ENCODE data around the gene SYT7.

The SYT7 gene

GRCh38 chr11:61543606-61544306 is 37.1 kb downstream of the SYT7 start:
- TF ChIP-seq EZH2 (IDR thresholded peaks at IDR 0.05) (no peak), FOXP2 (optimal IDR thresholded peaks at IDR 0.05; ENCODE audit: control extremely low read depth, extremely low read length, insufficient read depth) (no peak), POLR2AphosphoS5 (IDR thresholded peaks at IDR 0.05; ENCODE audit: borderline replicate concordance, low read depth, low read length) (no peak)
- no peak overlapping the region for H3K4me3 ChIP-seq
- H3K9me3 ChIP-seq (ENCODE audit: low read depth, low read length) = no peaks in the 10 kb centered on the region
- H3K27ac ChIP-seq = no peak overlapping the region
- DNase-seq (ENCODE audit: low read depth, low spot score) = no peak
- H3K9ac ChIP-seq (ENCODE audit: insufficient read length) = no peak overlapping the region
- H3K36me3 ChIP-seq (ENCODE audit: insufficient read depth, low read length) = no peaks in the 10 kb centered on the region

- H3K4me3 ChIP-seq = no peak overlapping the region
- no peak overlapping the region for H3K27ac ChIP-seq
- H3K9ac ChIP-seq (ENCODE audit: insufficient read length) = no peak overlapping the region
- DNase-seq (ENCODE audit: low read depth, low spot score) = no peak
- H3K36me3 ChIP-seq (ENCODE audit: insufficient read depth, low read length) = no peaks in the 10 kb centered on the region
- TF ChIP-seq EZH2 (IDR thresholded peaks at IDR 0.05) = no peak
- no peaks in the 10 kb centered on the region for H3K9me3 ChIP-seq (ENCODE audit: low read depth, low read length)
Observed at GRCh38 chr11:61542705-61543104, 38.2 kb downstream of the SYT7 start.

GRCh38 chr11:61542024-61542461 is 38.8 kb downstream of the SYT7 start:
- no peaks in the 10 kb centered on the region for H3K36me3 ChIP-seq (ENCODE audit: insufficient read depth, low read length)
- TF ChIP-seq EZH2 (IDR thresholded peaks at IDR 0.05) (no peak), POLR2AphosphoS5 (IDR thresholded peaks at IDR 0.05; ENCODE audit: borderline replicate concordance, low read depth, low read length) (no peak), FOXP2 (optimal IDR thresholded peaks at IDR 0.05; ENCODE audit: control extremely low read depth, extremely low read length, insufficient read depth) (no peak)
- no peak overlapping the region for H3K4me3 ChIP-seq
- no peak for DNase-seq (ENCODE audit: low read depth, low spot score)
- no peak overlapping the region for H3K27ac ChIP-seq
- no peak overlapping the region for H3K9ac ChIP-seq (ENCODE audit: insufficient read length)
- H3K9me3 ChIP-seq (ENCODE audit: low read depth, low read length) = no peaks in the 10 kb centered on the region

GRCh38 chr11:61541598-61541997 is 39.3 kb downstream of the SYT7 start:
- no peak for TF ChIP-seq EZH2 (IDR thresholded peaks at IDR 0.05)
- TF ChIP-seq POLR2AphosphoS5 (IDR thresholded peaks at IDR 0.05; ENCODE audit: borderline replicate concordance, low read depth, low read length) = no peak
- no peak for TF ChIP-seq FOXP2 (optimal IDR thresholded peaks at IDR 0.05; ENCODE audit: control extremely low read depth, extremely low read length, insufficient read depth)
- no peaks in the 10 kb centered on the region for H3K36me3 ChIP-seq (ENCODE audit: insufficient read depth, low read length)
- no peak overlapping the region for H3K4me3 ChIP-seq
- H3K9me3 ChIP-seq (ENCODE audit: low read depth, low read length) = no peaks in the 10 kb centered on the region
- H3K27ac ChIP-seq = no peak overlapping the region
- H3K9ac ChIP-seq (ENCODE audit: insufficient read length) = no peak overlapping the region
- DNase-seq (ENCODE audit: low read depth, low spot score) = no peak

GRCh38 chr11:61540528-61540927 is 40.3 kb downstream of the SYT7 start:
- DNase-seq (ENCODE audit: low read depth, low spot score) = no peak
- H3K9ac ChIP-seq (ENCODE audit: insufficient read length) = no peak overlapping the region
- no peak overlapping the region for H3K4me3 ChIP-seq
- no peak for TF ChIP-seq FOXP2 (optimal IDR thresholded peaks at IDR 0.05; ENCODE audit: control extremely low read depth, extremely low read length, insufficient read depth)
- no peak for TF ChIP-seq POLR2AphosphoS5 (IDR thresholded peaks at IDR 0.05; ENCODE audit: borderline replicate concordance, low read depth, low read length)
- TF ChIP-seq EZH2 (IDR thresholded peaks at IDR 0.05) = no peak
- no peaks in the 10 kb centered on the region for H3K36me3 ChIP-seq (ENCODE audit: insufficient read depth, low read length)
- no peak overlapping the region for H3K27ac ChIP-seq
- no peaks in the 10 kb centered on the region for H3K9me3 ChIP-seq (ENCODE audit: low read depth, low read length)

GRCh38 chr11:61539831-61540357 is 41.0 kb downstream of the SYT7 start:
- no peak overlapping the region for H3K9ac ChIP-seq (ENCODE audit: insufficient read length)
- no peak for DNase-seq (ENCODE audit: low read depth, low spot score)
- H3K36me3 ChIP-seq (ENCODE audit: insufficient read depth, low read length) = no peaks in the 10 kb centered on the region
- no peak overlapping the region for H3K4me3 ChIP-seq
- H3K27ac ChIP-seq = no peak overlapping the region
- no peaks in the 10 kb centered on the region for H3K9me3 ChIP-seq (ENCODE audit: low read depth, low read length)
- TF ChIP-seq POLR2AphosphoS5 (IDR thresholded peaks at IDR 0.05; ENCODE audit: borderline replicate concordance, low read depth, low read length) (no peak), EZH2 (IDR thresholded peaks at IDR 0.05) (no peak), FOXP2 (optimal IDR thresholded peaks at IDR 0.05; ENCODE audit: control extremely low read depth, extremely low read length, insufficient read depth) (no peak)

GRCh38 chr11:61539006-61539405 is 41.9 kb downstream of the SYT7 start:
- H3K9ac ChIP-seq (ENCODE audit: insufficient read length) = no peak overlapping the region
- no peak for TF ChIP-seq POLR2AphosphoS5 (IDR thresholded peaks at IDR 0.05; ENCODE audit: borderline replicate concordance, low read depth, low read length)
- no peak for TF ChIP-seq EZH2 (IDR thresholded peaks at IDR 0.05)
- TF ChIP-seq FOXP2 (optimal IDR thresholded peaks at IDR 0.05; ENCODE audit: control extremely low read depth, extremely low read length, insufficient read depth) = no peak
- DNase-seq (ENCODE audit: low read depth, low spot score) = no peak
- H3K9me3 ChIP-seq (ENCODE audit: low read depth, low read length) = no peaks in the 10 kb centered on the region
- no peak overlapping the region for H3K4me3 ChIP-seq
- H3K27ac ChIP-seq = no peak overlapping the region
- no peaks in the 10 kb centered on the region for H3K36me3 ChIP-seq (ENCODE audit: insufficient read depth, low read length)

- Histone ChIP-seq H3K27ac (no peak overlapping the region), H3K36me3 (ENCODE audit: insufficient read depth, low read length) (no peaks in the 10 kb centered on the region)
Observed at GRCh38 chr11:61538636-61538961, 42.3 kb downstream of the SYT7 start.

GRCh38 chr11:61537326-61537725 is 43.5 kb downstream of the SYT7 start:
- Histone ChIP-seq H3K9ac (ENCODE audit: insufficient read length) (no peak overlapping the region), H3K27ac (no peak overlapping the region), H3K4me3 (no peak overlapping the region), H3K9me3 (ENCODE audit: low read depth, low read length) (no peaks in the 10 kb centered on the region), H3K36me3 (ENCODE audit: insufficient read depth, low read length) (no peaks in the 10 kb centered on the region)
- DNase-seq (ENCODE audit: low read depth, low spot score) = no peak
- TF ChIP-seq FOXP2 (optimal IDR thresholded peaks at IDR 0.05; ENCODE audit: control extremely low read depth, extremely low read length, insufficient read depth) = no peak
- TF ChIP-seq EZH2 (IDR thresholded peaks at IDR 0.05) = no peak
- no peak for TF ChIP-seq POLR2AphosphoS5 (IDR thresholded peaks at IDR 0.05; ENCODE audit: borderline replicate concordance, low read depth, low read length)

More at GRCh38 chr11:61538636-61538961, 42.3 kb downstream of the SYT7 start:
- TF ChIP-seq FOXP2 (optimal IDR thresholded peaks at IDR 0.05; ENCODE audit: control extremely low read depth, extremely low read length, insufficient read depth) = no peak
- no peak for TF ChIP-seq EZH2 (IDR thresholded peaks at IDR 0.05)
- Histone ChIP-seq H3K9ac (ENCODE audit: insufficient read length) (no peak overlapping the region), H3K9me3 (ENCODE audit: low read depth, low read length) (no peaks in the 10 kb centered on the region), H3K4me3 (no peak overlapping the region)
- no peak for DNase-seq (ENCODE audit: low read depth, low spot score)
